Body of pancreas (tissue), 4 donors: ENCODE results near the gene VSTM4. TPM values are rescaled to one million over a fixed set of nuclear protein-coding genes. Genes with fewer than 3 reads are reported as not detected.

Experiments used
- ATAC-seq: fragments of 150-250 bp; one replicate; pipeline ENCODE4 v1.9.1; 2016
- DNase-seq, 4 donors: peaks; one replicate each; pipeline ENCODE4 v3.0.0-alpha.2; 2019
- H3K27ac ChIP-seq, 4 donors: fragments of 200-600 bp; sonication (generic); 1 replicate in 3 of 4; 2 replicates in 1 of 4; pipeline versions ENCODE4 v1.5.1 to v1.6.1; 2016 to 2019; ENCODE audit warnings: mild to moderate bottlenecking in 1 of 4, mixed read lengths in 1 of 4, moderate library complexity in 1 of 4
- H3K27me3 ChIP-seq, 2 donors: fragments of 200-600 bp; sonication (generic); one replicate each; pipeline ENCODE4 v1.6.0; 2016; ENCODE audit warnings: mild to moderate bottlenecking in 1 of 2
- H3K36me3 ChIP-seq, 2 donors: fragments of 200-600 bp; sonication (generic); replicated peaks in 1 of 2; 2 replicates each; pipeline ENCODE4 v1.5.1; 2016; ENCODE audit warnings: low read depth in 2 of 2; ENCODE audit not compliant: insufficient read depth in 1 of 2
- H3K4me1 ChIP-seq: fragments of 200-600 bp; sonication (generic); one replicate; pipeline ENCODE4 v1.6.0; 2016
- H3K4me3 ChIP-seq, 2 donors: fragments of 200-600 bp; sonication (generic); 1 replicate in 1 of 2; 2 replicates in 1 of 2; pipeline ENCODE4 v1.5.1; 2016 to 2019
- H3K9me3 ChIP-seq, 3 donors: fragments of 200-600 bp; sonication (generic); 1 replicate in 2 of 3; 2 replicates in 1 of 3; pipeline ENCODE4 v1.5.1; 2016
- POLR2A ChIP-seq, 3 donors: fragments of 450-650 bp; IDR thresholded peaks; one replicate each; pipeline ENCODE4 v1.6.1; 2016; ENCODE audit warnings: antibody characterized with exemption in 3 of 3, mild to moderate bottlenecking in 2 of 3
- WGBS, 2 donors: methylation state at CpG; one replicate each; pipeline ENCODE4 v1.1.5; 2017; 5-methylcytosine and 5-hydroxymethylcytosine counted together
- intact Hi-C: fragments of 100-400 bp; cut with DNase I; formaldehyde crosslinking; loops from one replicate; pipeline ENCODE4 v1.15.1; 2023
- total RNA-seq, 2 donors: library from RNA; depleted of rRNA; stranded (reverse); fragments of >200 nt; gene quantifications; one replicate each; pipeline ENCODE4 v1.1.0, GENCODE V29; 2016
- TF ChIP-seq, protein P1 (sequence below), 7 experiments: fragments of 450-650 bp in 4 of 7; fragments of 200-600 bp in 3 of 7; sonication (generic) in 3 of 7; IDR thresholded peaks; one replicate each; pipeline ENCODE4 v1.5.1; 2016 to 2019; ENCODE audit warnings: antibody characterized with exemption in 7 of 7

Gene VSTM4
- total RNA-seq, 2 donors from 2014 or later: 3.4 to 5.6 TPM

DNA sequence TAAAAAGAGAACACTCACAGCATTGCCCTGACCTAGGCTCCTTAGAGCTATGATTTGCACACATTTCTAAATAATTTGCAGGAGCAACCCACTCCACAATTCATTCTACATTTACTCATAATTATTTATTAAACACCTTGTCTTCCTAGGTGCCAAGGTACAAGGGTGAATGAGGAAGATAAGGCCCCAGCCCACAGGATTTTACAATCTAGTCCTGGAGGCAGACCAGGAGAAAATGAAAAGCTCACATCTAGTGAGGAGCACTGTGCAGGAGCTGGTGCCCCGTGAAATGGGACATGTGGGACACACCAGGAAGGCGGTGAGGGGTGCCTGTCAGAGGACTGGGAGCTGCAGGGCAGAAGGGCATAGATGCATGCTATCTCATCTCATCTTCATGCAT lies 116.0 kb downstream of the VSTM4 start:
- no peak overlapping the region for H3K27ac ChIP-seq
- DNase-seq: no peak
- no peak for TF ChIP-seq POLR2A (IDR thresholded peaks at IDR 0.05)
- TF ChIP-seq, protein P1, sequence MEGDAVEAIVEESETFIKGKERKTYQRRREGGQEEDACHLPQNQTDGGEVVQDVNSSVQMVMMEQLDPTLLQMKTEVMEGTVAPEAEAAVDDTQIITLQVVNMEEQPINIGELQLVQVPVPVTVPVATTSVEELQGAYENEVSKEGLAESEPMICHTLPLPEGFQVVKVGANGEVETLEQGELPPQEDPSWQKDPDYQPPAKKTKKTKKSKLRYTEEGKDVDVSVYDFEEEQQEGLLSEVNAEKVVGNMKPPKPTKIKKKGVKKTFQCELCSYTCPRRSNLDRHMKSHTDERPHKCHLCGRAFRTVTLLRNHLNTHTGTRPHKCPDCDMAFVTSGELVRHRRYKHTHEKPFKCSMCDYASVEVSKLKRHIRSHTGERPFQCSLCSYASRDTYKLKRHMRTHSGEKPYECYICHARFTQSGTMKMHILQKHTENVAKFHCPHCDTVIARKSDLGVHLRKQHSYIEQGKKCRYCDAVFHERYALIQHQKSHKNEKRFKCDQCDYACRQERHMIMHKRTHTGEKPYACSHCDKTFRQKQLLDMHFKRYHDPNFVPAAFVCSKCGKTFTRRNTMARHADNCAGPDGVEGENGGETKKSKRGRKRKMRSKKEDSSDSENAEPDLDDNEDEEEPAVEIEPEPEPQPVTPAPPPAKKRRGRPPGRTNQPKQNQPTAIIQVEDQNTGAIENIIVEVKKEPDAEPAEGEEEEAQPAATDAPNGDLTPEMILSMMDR (IDR thresholded peaks at IDR 0.05): no peak
- H3K36me3 ChIP-seq: no peaks in the 10 kb centered on the region
- H3K27me3 ChIP-seq: no peaks in the 10 kb centered on the region
- no peaks in the 10 kb centered on the region for H3K4me1 ChIP-seq
- intact Hi-C loops: no loop called here
- no peaks in the 10 kb centered on the region for H3K9me3 ChIP-seq
- ATAC-seq: no peak
- 73 to 74% methylated on average over 2 of the region's 2 CpGs for WGBS, 2 donors
- no peak overlapping the region for H3K4me3 ChIP-seq

DNA sequence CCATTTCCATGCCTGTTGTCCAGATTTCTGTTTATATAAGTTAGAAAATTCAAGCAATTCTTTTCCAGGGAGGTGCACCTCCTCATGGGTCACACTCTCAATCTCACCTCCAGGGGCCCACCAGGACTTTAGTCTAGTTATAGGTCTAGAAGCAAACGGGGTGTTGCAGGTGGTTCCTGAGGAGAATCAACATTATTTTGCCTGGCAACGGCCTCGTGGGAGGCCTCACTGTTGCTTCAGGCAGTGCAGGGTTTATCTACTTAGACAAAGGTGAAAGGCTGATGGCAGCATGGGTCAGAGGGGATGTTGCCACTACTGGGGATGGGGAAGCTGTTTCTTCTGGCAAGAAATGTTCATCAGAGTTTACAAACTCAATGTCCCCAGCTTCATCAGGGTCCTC lies 119.0 kb downstream of the VSTM4 start:
- Histone ChIP-seq H3K9me3 (no peaks in the 10 kb centered on the region), H3K27me3 (no peaks in the 10 kb centered on the region), H3K36me3 (no peaks in the 10 kb centered on the region), H3K27ac (no peak overlapping the region), H3K4me1 (no peaks in the 10 kb centered on the region), H3K4me3 (no peak overlapping the region)
- no peak for DNase-seq
- WGBS, 2 donors: 42 to 43% methylated on average over 3 of the region's 3 CpGs
- intact Hi-C loops: no loop called here
- TF ChIP-seq, protein P1 (IDR thresholded peaks at IDR 0.05): no peak
- no peak for TF ChIP-seq POLR2A (IDR thresholded peaks at IDR 0.05)
- no peak for ATAC-seq

DNA sequence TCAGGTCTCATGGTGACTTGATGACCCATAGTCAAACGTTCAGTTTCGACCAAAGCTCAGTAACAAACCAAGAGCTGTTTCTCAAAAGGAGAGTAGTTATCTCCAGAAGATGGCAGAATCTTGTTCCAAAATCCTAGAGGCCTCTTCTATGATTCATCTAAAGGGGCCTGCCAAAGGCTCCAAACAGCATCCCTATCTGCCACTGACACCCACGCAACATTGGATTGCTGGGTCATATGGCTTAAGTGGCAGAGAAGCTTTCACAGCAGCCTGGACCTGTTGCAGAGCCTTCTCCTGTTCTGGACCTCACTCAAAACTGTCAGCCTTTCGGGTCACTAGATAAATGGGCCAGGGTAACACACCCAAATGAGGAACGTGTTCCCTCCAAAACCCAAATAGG lies 121.7 kb downstream of the VSTM4 start:
- no peak for DNase-seq
- Histone ChIP-seq H3K36me3 (no peaks in the 10 kb centered on the region), H3K4me1 (no peaks in the 10 kb centered on the region), H3K9me3 (no peaks in the 10 kb centered on the region), H3K4me3 (no peak overlapping the region), H3K27ac (no peak overlapping the region), H3K27me3 (no peaks in the 10 kb centered on the region)
- intact Hi-C loops: no loop called here
- no peak for ATAC-seq
- 53 to 65% methylated on average over 5 of the region's 5 CpGs for WGBS, 2 donors
- no peak for TF ChIP-seq POLR2A (IDR thresholded peaks at IDR 0.05)
- TF ChIP-seq, protein P1 (IDR thresholded peaks at IDR 0.05): no peak

DNA sequence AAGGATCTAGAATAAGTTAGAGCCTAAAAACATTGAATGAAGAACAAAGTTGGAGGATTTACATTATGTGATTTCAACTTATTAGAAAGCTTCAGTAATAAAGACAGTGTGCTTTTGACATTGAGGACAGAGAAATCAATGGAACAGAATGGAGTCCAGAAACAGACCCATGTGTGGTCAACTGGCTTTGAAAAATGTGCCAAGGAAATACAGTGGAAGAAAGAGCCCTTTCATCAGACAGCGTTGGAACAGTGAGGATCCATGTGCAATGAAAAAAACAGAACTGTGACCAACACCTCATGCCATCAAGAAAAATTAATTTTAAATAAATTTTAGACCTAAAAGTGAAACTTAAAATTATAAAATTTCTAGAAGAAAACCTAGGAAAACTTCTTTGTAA lies 125.1 kb downstream of the VSTM4 start:
- no peaks in the 10 kb centered on the region for H3K36me3 ChIP-seq
- H3K27me3 ChIP-seq: no peaks in the 10 kb centered on the region
- no peak overlapping the region for H3K27ac ChIP-seq
- H3K4me3 ChIP-seq: no peak overlapping the region
- ATAC-seq: no peak
- no peaks in the 10 kb centered on the region for H3K9me3 ChIP-seq
- TF ChIP-seq, protein P1 (IDR thresholded peaks at IDR 0.05): no peak
- no peak for TF ChIP-seq POLR2A (IDR thresholded peaks at IDR 0.05)
- WGBS, 2 donors: 48 to 63% methylated on average over 1 of the region's 1 CpG
- intact Hi-C loops: no loop called here
- DNase-seq: no peak
- no peaks in the 10 kb centered on the region for H3K4me1 ChIP-seq

DNA sequence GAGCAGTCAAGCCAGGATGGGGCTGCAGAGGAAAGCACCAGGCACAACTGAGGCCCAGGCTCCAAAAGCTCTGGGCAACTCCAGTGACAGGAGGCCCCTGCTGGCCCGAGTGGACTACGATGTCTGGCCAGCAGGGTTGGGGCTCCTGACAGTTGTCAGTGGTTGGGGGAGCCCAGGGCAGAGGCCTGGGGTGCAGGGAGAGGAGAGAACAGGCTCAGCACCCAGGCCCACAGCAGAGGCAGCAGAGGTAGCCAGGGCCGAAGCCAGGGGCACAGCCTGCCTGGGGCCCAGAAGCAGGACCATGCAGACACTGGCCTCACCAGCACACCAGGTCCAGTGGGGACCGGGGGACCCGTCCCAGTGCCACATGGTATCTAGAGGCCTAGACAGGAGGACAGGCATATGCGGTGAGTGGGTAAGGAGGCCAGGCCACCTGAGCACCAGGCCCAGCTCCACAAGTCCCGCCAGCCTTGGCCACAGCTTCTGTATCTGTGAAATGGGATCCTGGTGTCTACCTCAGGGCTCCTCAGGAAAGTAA lies 129.6 kb downstream of the VSTM4 start:
- Histone ChIP-seq H3K4me1 (no peaks in the 10 kb centered on the region), H3K4me3 (no peak overlapping the region), H3K27me3 (no peaks in the 10 kb centered on the region), H3K9me3 (no peaks in the 10 kb centered on the region), H3K36me3 (no peaks in the 10 kb centered on the region), H3K27ac (no peak overlapping the region)
- ATAC-seq (no peak), DNase-seq (no peak)
- TF ChIP-seq, protein P1 (IDR thresholded peaks at IDR 0.05): no peak
- TF ChIP-seq POLR2A (IDR thresholded peaks at IDR 0.05): no peak
- intact Hi-C loops: no loop called here
- WGBS, 2 donors: 65 to 75% methylated on average over 4 to 6 of the region's 7 CpGs
